ENCODE results near the gene VIPR2.

DNA sequence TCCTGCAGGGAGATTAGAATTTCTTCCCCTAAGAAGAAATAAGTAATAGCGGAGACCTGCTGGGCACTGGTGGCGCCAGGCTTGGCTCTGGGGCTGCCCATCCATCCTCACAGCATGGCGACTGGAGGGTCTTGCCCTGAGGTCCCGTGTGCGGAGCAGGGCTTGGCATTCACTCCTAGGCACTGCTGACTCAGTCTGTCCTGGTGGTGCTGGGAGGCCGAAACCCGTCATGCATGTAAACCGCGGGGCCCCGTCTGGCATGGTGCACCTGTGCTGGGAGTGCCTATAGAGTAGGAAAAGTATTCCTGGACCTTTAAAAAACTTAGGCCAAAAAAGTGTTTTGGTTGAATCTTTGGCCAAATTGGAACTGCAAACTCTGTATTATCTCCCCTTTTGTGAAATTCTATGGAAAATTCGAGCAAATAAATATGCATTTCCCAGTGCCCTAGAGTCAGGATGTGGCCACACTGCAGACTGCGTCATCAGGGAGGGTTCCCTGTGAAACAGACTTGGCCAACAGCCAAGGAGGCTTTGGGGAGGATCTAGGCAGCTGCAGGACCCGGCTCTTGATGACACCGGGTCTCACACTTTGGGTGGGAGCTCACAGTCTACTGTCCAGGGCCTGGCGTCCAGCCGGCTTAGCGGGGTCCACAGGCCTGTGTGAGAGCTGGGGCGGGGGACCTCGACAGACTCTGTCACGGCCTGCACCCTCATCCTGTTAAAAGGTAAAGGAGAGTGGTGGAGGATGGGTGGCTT, 122.3 kb downstream of the VIPR2 start:
- TF ChIP-seq, protein P1, sequence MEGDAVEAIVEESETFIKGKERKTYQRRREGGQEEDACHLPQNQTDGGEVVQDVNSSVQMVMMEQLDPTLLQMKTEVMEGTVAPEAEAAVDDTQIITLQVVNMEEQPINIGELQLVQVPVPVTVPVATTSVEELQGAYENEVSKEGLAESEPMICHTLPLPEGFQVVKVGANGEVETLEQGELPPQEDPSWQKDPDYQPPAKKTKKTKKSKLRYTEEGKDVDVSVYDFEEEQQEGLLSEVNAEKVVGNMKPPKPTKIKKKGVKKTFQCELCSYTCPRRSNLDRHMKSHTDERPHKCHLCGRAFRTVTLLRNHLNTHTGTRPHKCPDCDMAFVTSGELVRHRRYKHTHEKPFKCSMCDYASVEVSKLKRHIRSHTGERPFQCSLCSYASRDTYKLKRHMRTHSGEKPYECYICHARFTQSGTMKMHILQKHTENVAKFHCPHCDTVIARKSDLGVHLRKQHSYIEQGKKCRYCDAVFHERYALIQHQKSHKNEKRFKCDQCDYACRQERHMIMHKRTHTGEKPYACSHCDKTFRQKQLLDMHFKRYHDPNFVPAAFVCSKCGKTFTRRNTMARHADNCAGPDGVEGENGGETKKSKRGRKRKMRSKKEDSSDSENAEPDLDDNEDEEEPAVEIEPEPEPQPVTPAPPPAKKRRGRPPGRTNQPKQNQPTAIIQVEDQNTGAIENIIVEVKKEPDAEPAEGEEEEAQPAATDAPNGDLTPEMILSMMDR (CRISPR knock-in tag; IDR thresholded peaks at IDR 0.05): no peak
- TF ChIP-seq ISX (CRISPR knock-in tag; conservative IDR thresholded peaks at IDR 0.05): no peak
- TF ChIP-seq ZBTB3 (CRISPR knock-in tag; IDR thresholded peaks at IDR 0.05; ENCODE audit: borderline replicate concordance, low read depth): no peak
- TF ChIP-seq, protein P2, sequence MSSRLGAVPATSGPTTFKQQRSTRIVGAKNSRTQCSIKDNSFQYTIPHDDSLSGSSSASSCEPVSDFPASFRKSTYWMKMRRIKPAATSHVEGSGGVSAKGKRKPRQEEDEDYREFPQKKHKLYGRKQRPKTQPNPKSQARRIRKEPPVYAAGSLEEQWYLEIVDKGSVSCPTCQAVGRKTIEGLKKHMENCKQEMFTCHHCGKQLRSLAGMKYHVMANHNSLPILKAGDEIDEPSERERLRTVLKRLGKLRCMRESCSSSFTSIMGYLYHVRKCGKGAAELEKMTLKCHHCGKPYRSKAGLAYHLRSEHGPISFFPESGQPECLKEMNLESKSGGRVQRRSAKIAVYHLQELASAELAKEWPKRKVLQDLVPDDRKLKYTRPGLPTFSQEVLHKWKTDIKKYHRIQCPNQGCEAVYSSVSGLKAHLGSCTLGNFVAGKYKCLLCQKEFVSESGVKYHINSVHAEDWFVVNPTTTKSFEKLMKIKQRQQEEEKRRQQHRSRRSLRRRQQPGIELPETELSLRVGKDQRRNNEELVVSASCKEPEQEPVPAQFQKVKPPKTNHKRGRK (CRISPR knock-in tag; IDR thresholded peaks at IDR 0.05): no peak
- no peak for TF ChIP-seq RFX5 (IDR thresholded peaks at IDR 0.05; ENCODE audit: low read depth, low read length)
- TF ChIP-seq, protein P3, sequence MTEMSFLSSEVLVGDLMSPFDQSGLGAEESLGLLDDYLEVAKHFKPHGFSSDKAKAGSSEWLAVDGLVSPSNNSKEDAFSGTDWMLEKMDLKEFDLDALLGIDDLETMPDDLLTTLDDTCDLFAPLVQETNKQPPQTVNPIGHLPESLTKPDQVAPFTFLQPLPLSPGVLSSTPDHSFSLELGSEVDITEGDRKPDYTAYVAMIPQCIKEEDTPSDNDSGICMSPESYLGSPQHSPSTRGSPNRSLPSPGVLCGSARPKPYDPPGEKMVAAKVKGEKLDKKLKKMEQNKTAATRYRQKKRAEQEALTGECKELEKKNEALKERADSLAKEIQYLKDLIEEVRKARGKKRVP (CRISPR knock-in tag; IDR thresholded peaks at IDR 0.05): no peak
- TF ChIP-seq, protein P4, sequence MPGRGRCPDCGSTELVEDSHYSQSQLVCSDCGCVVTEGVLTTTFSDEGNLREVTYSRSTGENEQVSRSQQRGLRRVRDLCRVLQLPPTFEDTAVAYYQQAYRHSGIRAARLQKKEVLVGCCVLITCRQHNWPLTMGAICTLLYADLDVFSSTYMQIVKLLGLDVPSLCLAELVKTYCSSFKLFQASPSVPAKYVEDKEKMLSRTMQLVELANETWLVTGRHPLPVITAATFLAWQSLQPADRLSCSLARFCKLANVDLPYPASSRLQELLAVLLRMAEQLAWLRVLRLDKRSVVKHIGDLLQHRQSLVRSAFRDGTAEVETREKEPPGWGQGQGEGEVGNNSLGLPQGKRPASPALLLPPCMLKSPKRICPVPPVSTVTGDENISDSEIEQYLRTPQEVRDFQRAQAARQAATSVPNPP (CRISPR knock-in tag; IDR thresholded peaks at IDR 0.05): no peak
